Endothelial cell (in vitro differentiated cells): ENCODE results near the gene GPC5. TPM values are rescaled to one million over a fixed set of nuclear protein-coding genes. Genes with fewer than 3 reads are reported as not detected.

ENCODE experiments used
- DNase-seq: peaks from one replicate; pipeline ENCODE4 v3.0.0; 2021; ENCODE audit warnings: low spot score
- H3K27ac Mint-ChIP-seq: one replicate; pipeline ENCODE4 v1.8.0; 2021; ENCODE audit warnings: mixed read lengths, inconsistent platforms; ENCODE audit not compliant: unreplicated experiment
- H3K27me3 Mint-ChIP-seq: one replicate; pipeline ENCODE4 v1.8.0; 2021; ENCODE audit warnings: mild to moderate bottlenecking, moderate library complexity, mixed read lengths, inconsistent platforms; ENCODE audit not compliant: unreplicated experiment
- H3K36me3 Mint-ChIP-seq: one replicate; pipeline ENCODE4 v1.8.0; 2021; ENCODE audit warnings: mild to moderate bottlenecking, low read depth, mixed read lengths, inconsistent platforms; ENCODE audit not compliant: unreplicated experiment
- H3K4me1 Mint-ChIP-seq: one replicate; pipeline ENCODE4 v1.8.0; 2021; ENCODE audit warnings: mild to moderate bottlenecking, mixed read lengths, inconsistent platforms; ENCODE audit not compliant: unreplicated experiment
- H3K4me3 Mint-ChIP-seq: one replicate; pipeline ENCODE4 v1.8.0; 2021; ENCODE audit warnings: mild to moderate bottlenecking, mixed read lengths, inconsistent platforms; ENCODE audit not compliant: unreplicated experiment
- H3K9me3 Mint-ChIP-seq: one replicate; pipeline ENCODE4 v1.8.0; 2021; ENCODE audit warnings: mixed read lengths, inconsistent platforms; ENCODE audit not compliant: unreplicated experiment
- total RNA-seq: library from RNA; stranded (reverse); fragmentation: NEBNext Ultra II Directional; extraction: Animal tissue kit (Norgen Biotek cat#: 25700); gene quantifications from one replicate; pipeline ENCODE4 v1.2.1, GENCODE V29; 2021; ENCODE audit not compliant: unreplicated experiment
- TF ChIP-seq, protein P1 (sequence below): fragments of 200-600 bp; sonication (generic); IDR thresholded peaks from one replicate; pipeline ENCODE4 v1.5.0; 2021; ENCODE audit warnings: antibody characterized with exemption; ENCODE audit not compliant: unreplicated experiment

Gene GPC5
- total RNA-seq, 1 donor from 2014 or later, result not detected

DNA sequence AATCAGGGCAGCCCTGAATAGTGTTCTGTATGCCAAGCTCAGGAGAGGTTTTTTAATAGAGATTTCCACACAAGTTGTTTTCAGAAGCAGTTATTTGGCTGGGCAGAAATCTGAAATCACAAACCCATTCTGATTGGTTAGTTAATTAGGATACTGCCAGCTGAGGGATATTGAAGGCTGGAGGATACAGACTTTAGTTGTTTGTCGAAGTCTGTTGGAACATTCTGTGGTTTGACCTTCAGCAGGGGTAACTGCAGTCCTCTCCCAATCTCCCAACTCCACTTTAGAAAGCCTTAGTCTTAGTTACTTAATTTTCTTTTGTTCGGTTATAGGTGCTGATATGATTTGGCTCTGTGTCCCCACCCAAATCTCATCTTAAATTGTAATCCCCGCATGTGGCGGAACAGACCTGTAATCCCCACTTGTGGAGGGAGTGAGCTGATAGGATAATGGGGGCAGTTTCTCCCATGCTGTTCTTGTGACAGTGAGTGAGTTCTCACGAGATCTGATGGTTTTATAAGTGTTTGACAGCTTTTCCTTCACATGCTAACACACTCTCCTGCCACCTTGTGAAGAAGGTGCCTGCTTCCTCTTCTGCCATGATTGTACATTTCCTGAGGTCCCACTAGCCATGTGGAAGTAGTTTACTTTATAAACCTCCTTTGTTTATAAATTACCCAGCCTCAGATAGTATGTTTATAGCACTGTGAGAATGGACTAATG lies 169.2 kb downstream of the GPC5 start:
- no peak overlapping the region for H3K4me3 Mint-ChIP-seq
- TF ChIP-seq, protein P1, sequence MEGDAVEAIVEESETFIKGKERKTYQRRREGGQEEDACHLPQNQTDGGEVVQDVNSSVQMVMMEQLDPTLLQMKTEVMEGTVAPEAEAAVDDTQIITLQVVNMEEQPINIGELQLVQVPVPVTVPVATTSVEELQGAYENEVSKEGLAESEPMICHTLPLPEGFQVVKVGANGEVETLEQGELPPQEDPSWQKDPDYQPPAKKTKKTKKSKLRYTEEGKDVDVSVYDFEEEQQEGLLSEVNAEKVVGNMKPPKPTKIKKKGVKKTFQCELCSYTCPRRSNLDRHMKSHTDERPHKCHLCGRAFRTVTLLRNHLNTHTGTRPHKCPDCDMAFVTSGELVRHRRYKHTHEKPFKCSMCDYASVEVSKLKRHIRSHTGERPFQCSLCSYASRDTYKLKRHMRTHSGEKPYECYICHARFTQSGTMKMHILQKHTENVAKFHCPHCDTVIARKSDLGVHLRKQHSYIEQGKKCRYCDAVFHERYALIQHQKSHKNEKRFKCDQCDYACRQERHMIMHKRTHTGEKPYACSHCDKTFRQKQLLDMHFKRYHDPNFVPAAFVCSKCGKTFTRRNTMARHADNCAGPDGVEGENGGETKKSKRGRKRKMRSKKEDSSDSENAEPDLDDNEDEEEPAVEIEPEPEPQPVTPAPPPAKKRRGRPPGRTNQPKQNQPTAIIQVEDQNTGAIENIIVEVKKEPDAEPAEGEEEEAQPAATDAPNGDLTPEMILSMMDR, result no peak

DNA sequence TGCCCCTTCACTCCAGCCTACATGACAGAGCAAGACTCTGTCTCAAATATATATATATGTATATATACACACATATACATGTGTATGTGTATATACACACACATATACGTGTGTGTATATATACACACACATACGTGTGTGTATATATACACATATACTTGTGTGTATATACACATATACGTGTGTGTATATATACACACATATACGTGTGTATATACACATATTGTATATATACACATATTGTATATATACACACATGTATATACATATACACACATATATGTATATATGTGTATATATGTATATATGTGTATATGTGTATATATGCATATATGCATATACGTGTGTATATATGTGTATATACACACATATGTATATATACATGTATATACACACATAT lies 173.3 kb downstream of the GPC5 start:
- H3K9me3 Mint-ChIP-seq, result no peaks in the 10 kb centered on the region
- H3K27me3 Mint-ChIP-seq, result peaks cover 1% of the 10 kb centered on the region
- no peak overlapping the region for H3K4me3 Mint-ChIP-seq
- no peak overlapping the region for H3K27ac Mint-ChIP-seq
- TF ChIP-seq, protein P1, result no peak
- H3K4me1 Mint-ChIP-seq, result no peaks in the 10 kb centered on the region
- DNase-seq, result no peak
- H3K36me3 Mint-ChIP-seq, result no peaks in the 10 kb centered on the region

More for the DNA sequence above, 169.2 kb downstream of the GPC5 start:
- H3K27me3 Mint-ChIP-seq, result no peaks in the 10 kb centered on the region
- H3K4me1 Mint-ChIP-seq, result no peaks in the 10 kb centered on the region
- no peaks in the 10 kb centered on the region for H3K36me3 Mint-ChIP-seq
- no peak for DNase-seq
- no peak overlapping the region for H3K27ac Mint-ChIP-seq
- no peaks in the 10 kb centered on the region for H3K9me3 Mint-ChIP-seq

DNA sequence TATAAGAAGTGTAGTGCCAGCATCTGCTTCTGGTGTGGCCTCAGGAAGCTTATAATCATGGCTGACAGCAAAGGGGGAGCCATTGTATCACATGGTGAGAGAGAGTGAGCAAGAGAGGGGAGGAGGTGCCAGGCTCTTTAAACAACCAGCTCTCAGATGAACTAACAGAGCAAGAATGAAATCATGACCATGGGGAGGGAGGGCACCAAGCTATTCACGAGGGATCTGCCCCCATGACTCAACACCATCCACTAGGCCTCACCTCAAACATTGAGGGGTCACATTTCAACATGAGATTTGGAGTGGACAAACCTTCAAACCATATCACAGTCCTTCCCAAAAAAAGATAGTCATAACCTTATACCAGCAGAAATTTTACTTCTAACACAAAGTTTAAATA lies 174.0 kb downstream of the GPC5 start:
- Mint-ChIP-seq H3K27ac (no peak overlapping the region), H3K9me3 (no peaks in the 10 kb centered on the region), H3K36me3 (no peaks in the 10 kb centered on the region), H3K27me3 (peaks cover 1% of the 10 kb centered on the region), H3K4me3 (no peak overlapping the region), H3K4me1 (no peaks in the 10 kb centered on the region)
- TF ChIP-seq, protein P1, result no peak
- DNase-seq, result no peak

DNA sequence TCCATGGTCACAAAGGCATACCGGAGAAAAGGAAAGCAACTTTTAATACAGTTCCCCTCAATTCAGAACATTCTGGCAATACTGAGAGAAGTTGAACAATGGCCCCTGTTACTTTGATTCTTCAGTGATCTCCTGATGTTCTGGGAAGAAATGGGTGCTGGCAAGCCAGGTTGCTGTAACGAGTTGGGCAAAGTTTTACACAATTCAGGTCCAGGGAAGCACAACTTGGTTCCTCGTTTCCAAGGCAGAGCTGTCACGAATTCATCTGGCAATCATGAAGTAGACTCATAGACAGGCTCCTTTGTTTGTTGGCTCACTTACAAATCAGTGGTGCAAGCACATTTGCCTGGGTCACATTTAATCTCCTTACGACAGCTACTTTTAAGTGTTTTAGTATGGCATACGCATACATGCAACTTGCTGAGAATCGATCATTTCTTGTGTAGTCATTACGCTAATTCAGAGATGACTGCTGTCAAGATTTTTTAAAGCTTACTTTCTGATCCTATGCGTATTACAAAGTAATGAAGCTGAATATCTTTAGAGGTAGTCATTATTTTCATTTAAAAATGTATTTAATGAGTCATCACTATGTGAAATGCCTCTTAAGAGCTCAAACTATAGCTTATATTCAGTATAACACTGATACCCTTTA lies 174.7 kb downstream of the GPC5 start:
- Mint-ChIP-seq H3K36me3 (no peaks in the 10 kb centered on the region), H3K27ac (no peak overlapping the region), H3K4me3 (no peak overlapping the region), H3K9me3 (no peaks in the 10 kb centered on the region), H3K4me1 (no peaks in the 10 kb centered on the region), H3K27me3 (peaks cover 1% of the 10 kb centered on the region)
- no peak for DNase-seq
- TF ChIP-seq, protein P1, result no peak

DNA sequence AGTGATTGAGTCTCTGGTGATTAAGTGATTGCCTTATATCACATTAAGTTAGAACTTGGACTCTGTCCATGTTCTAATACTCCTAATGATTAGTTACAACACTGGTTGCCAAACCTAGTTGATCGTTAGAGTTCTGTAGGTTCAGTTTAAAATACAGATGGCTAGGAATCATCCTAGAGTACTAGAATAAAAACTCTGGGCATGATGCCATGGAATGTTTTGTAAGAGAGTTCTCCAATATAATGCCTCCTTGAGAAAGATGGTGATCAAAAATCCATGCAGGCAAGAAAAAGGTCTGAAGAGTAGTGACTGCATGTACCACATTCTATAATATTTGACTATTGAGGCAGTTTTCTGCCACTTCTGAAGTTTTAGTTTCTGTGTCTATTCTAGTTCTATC lies 176.3 kb downstream of the GPC5 start:
- H3K27ac Mint-ChIP-seq, result no peak overlapping the region
- TF ChIP-seq, protein P1, result no peak
- H3K27me3 Mint-ChIP-seq, result peaks cover 1% of the 10 kb centered on the region
- DNase-seq, result no peak
- H3K4me3 Mint-ChIP-seq, result no peak overlapping the region
- H3K9me3 Mint-ChIP-seq, result no peaks in the 10 kb centered on the region
- no peaks in the 10 kb centered on the region for H3K36me3 Mint-ChIP-seq
- H3K4me1 Mint-ChIP-seq, result no peaks in the 10 kb centered on the region
